ENCODE results near the gene SMAD5.

SMAD5 gene

DNA sequence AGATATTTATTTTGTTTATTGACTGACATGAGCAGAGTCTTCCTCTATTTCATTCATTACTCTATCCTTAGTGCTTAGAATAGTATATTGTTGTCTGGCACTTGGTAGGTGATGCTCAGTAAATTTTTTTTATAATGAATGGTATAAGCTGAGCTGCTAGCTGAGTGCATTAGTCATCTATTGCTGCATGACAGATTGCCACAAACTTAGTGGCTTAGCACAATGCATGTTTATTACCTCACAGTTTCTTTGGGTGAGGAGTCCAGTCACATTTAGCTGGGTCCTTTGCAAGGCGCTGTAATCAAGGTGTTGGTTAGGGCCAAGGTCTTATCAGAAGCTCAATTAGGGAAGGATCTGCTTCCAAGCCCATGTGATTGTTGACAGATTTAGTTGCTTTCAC is 23.1 kb downstream of the SMAD5 start:
- DNase-seq (ENCODE audit: low read depth) = no peak

DNA sequence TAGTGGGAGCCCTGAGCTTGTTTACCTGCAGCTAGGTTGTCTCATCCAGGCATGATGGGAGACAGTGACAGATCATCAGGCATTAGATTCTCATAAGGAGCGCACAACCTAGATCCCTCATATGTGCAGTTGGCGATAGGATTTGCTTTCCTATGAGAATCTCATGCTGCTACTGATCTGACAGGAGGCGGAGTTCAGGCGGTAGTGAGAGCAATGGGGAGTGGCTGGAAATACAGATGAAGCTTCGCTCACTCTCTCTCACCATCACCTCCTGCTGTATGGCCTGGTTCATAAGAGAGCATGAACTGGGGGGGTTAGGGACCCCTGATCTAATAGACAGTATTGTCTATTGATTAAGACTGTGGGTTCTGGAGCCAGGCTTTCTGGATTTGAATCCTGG is 24.9 kb downstream of the SMAD5 start:
- no peak for DNase-seq (ENCODE audit: low read depth)

DNA sequence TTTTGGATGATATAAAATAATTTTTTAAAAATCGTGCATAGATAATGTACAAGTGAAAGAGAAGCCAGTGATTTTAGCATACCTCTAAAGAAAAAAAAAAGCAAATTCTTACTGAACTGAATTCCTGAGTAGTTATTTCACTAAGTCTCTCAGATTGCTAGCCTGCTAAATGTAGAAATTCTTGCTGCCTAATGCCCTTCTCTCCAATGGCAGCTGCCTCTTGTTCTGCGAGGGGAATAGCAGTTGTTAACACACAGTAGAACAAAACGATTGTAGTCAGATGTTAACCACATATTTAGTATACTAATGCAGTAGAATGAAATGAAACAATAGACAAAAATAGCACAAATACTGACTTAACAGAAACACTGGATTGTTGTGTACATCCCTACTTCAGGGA is 26.8 kb downstream of the SMAD5 start:
- no peak for DNase-seq (ENCODE audit: low read depth)

DNA sequence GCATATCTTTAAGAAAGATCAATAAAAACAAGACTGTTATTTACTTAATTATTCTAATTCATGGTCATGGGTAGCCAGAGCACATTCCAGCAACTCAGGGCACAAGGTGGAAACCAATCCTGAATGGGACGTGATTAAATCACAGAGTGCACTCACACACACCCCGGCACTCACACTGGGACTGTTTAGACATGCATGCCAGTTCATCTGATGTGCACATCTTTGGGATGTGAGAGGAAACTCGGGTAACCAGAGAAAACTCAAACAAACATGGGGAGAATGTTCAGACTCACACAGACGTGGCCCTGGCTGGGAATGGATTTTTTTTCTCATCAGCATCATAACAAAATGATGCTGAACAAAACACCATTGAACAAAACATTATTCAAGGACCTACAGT is 29.4 kb downstream of the SMAD5 start:
- DNase-seq (ENCODE audit: low read depth) = no peak

DNA sequence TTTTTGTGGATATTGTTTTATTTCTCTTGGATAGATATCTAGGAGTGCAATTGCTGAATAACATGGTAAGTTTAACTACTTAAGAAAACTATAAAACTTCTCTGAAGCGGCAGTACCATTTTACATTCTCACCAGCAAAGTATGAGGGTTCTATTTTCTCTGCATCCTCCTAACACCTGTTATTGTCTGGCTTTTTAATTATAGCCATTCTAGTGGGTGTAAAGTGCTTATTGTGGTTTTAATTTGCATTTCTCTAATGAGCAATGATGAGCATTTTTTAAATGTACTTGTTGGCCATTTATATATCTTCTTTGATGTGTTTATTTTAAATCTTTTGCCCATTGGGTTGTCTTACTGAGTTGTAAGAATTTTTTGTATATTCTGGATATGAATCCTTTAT is 31.6 kb downstream of the SMAD5 start:
- no peak for DNase-seq (ENCODE audit: low read depth)

DNA sequence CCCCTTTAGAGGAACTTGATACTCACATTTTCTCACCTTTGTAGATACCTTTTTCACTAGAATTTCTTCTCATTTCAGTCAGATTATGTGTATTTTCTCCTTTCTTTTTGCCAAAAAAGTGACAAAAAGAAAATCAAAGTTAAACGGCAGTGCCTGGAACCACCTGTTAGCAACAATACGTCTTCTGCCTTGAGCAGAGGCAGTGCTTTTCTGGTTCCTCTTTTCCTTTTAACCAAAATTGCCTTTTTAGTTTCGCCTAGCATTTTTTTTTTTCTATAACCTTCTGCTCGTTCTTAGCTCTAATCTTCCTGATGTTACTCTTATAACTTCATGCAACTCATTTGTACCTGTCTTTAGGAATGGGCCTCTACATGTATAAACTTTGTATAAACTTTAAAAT is 34.3 kb downstream of the SMAD5 start:
- no peak for DNase-seq (ENCODE audit: low read depth)

DNA sequence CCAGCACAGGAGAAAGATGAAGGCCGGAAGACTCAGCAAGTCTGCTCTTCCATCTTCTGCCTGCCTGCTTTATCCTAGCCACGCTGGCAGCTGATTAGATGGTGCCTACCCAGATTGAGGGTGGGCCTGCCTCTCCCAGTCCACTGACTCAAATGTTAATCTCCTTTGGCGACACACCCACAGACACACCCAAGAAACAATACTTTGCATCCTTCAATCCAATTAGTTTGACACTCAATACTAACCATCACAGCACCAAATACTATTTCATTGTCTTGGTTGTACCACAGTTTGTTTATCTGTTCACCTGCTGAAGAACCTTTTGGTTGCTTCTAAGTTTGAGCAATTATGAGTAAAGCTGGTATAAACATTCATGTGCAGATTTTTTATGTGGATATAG is 36.6 kb downstream of the SMAD5 start:
- no peak for DNase-seq (ENCODE audit: low read depth)

DNA sequence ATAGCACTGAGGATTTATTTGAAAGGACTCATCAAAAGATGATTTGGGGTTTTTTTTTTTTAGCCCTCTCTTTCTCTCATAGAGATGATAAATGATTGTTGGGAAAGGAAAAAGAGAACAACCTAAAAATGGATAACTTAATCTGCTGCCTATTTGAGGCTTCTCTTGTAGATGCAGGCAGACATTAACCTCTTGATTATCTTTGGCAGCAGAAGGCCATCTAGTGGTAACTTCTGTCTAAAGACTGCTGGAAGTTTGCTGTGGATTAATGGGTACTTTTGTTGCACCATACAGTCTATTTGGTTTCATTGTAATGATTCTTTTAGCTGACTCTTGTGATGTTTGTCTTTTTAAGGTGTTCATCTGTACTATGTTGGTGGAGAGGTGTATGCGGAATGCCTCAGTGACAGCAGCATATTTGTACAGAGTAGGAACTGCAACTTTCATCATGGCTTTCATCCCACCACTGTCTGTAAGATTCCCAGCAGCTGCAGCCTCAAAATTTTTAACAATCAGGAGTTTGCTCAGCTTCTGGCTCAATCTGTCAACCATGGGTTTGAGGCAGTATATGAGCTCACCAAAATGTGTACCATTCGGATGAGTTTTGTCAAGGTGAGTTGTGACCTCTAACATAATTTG is 41.5 kb downstream of the SMAD5 start:
- peak; percentile 67 for DNase-seq (ENCODE audit: low read depth)

DNA sequence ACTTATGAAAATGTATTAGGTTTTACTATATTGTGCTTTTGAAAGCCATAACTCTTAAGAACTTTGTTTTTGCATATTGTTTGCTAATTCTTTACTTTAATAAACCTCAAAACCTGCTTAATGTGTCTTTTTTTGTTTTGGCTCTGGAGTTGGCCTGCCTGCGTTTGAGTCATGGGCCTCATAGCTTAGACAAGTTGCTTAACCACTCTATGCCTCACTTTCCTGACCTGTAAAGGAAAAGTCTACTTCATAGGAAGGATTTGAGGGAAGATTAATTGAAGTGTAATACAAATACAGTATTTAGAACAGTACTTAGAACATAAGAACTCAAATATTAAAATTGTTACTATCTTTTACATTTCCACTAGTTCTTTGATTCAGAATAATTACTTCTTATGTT is 50.0 kb downstream of the SMAD5 start:
- DNase-seq (ENCODE audit: low read depth) = no peak

DNA sequence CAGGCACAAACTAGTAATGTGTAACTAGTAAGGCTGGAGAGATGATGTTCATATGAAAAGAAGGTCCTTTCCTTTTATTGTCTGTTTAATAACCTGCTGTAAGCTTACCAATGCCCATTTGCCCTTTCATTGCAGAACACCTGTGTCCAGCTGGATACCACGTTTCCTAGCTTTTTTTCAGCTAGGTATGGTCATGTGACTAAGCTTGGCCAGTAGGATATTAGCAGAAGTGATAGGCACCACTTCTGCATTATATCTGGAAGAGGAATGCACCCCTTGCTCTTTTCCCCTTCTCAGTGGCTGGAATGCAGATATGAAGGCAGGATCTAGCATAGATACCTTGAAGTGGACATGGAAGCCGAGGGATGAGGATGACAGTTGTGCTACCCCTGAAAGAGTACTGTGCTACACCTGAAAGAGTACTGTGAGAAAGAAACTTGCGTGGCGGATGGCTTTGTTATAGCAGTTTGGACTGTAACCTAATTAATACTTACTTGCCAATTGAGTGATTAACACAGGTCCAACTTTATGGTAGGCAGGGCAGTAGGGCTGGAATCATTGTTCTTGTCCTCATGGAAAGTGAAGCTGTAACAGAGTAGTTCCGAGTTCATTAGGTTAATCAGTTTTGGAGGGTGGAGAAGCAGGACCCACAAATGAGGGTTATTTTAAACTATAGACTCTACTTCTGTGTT is 53.5 kb downstream of the SMAD5 start:
- no peak for DNase-seq (ENCODE audit: low read depth)

DNA sequence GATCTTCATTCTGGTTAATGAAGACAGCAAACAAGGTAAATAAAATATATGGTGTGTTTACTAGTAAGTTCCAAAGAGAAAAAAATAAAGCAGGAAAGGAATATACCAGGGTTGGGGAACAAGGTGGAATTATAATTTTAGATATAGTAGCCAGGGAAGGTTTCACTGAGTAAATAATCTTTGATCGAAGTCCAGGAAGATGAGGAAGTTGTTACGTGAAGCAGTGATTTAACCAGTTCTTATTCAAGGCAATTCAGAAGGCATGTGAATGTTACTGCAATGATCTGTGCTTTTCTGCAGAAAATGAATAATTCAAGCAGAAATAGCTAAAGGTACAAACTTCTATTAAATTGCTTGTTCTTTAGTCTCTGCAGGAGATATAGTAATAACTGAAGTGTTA is 54.2 kb downstream of the SMAD5 start:
- no peak for DNase-seq (ENCODE audit: low read depth)

DNA sequence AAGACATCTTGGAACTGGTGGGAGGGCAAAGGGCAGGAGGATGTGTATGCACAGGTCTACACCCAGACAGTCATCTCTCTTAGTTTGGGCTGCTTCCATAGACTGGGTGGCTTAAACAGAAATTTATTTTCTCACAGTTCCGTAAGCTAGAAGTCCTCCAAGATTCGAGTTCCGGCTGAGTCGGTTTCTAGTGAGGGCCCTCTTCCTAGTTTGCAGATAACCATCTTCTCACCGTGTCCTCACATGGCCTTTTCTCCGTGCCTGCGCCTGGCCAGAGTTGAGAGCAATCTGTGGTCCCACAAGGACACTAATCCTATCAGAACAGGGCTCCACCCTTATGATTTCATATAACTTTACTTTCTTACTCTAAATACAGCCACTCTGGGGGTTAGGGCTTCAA is 56.2 kb downstream of the SMAD5 start:
- DNase-seq (ENCODE audit: low read depth) = no peak

DNA sequence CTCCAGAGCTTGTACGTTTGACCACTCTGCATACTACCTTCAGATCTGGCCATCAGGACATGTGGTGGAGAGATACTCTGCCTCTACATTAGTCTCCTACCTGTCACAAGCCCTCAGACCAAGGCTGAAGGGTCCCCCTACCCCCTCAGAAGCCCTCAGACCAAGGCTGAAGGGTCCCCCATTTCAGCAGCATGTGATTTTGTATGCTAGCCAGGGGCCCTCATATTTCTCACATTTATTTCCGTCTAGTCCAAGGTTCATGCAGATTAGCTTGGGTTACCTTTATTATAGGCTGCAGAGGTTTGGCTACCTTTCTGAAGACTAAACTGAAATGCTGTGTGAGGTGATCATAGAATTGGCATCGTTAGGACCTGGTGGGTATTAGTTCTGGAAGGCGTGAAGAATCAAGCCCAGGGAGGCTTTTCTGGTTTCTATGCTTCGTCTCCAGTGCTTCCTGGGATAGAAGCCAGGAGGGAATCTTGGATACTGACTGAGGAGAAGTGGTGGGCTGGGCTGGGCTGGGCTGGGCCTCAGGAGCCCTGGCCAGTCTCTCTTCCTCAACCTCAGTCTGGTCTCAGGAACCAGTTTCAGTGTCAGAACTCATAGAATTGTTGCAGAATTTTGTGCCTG is 57.6 kb downstream of the SMAD5 start:
- DNase-seq (ENCODE audit: low read depth) = no peak

DNA sequence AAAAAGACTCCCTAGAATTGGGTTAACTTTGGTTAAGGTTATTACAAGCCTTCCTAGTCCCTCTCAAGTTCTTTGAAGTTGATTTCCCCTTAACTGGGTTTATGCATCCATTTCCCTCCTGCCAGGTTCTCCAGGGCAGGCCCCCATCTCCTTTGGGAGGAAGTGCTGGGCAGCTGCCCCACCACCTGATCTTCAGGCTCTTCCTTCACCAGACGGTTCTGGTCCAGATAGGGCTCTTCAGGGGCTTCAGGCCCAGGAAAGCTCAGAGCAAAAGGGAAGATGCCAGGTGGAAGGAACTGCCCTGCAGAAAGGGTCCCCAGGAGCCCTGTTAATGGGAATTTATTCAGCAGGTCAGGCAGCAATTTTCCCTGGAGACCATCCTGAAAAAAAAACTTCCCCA is 58.3 kb downstream of the SMAD5 start:
- no peak for DNase-seq (ENCODE audit: low read depth)

DNA sequence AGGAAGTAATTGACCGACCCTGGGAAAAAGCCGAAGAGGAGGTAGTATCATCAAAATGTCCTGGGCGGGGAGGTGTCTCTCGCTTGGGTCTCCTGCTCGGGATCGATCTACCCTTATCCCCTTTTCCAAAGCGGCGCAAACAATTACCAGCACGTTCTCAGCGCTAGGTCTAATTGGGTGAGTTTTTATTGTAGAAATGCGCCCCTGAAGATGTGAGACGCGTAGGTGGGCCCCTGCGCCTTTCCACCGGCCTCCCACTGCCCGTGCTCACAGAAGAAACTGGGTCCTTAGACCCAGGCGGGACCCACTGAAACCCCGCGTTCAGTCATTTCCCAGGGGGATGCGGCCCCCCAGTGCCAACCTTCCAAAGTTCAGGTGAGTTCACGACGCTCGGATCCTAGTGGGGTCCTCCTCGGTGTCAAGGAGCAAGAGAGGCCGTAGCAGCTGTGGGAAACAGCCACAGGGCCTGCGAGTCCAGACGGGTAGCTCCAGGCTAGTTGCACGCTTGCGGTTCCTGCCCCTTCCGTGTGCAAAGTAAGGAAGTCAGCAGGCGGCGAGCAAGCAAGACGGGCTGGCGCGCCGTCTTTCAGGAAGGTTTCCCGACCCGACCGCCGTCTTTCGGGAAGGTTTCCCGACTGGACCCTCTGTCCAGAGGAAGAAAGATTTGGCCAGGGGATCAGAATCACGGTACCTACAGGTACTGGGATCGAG is 58.8 kb downstream of the SMAD5 start:
- no peak for DNase-seq (ENCODE audit: low read depth)

DNA sequence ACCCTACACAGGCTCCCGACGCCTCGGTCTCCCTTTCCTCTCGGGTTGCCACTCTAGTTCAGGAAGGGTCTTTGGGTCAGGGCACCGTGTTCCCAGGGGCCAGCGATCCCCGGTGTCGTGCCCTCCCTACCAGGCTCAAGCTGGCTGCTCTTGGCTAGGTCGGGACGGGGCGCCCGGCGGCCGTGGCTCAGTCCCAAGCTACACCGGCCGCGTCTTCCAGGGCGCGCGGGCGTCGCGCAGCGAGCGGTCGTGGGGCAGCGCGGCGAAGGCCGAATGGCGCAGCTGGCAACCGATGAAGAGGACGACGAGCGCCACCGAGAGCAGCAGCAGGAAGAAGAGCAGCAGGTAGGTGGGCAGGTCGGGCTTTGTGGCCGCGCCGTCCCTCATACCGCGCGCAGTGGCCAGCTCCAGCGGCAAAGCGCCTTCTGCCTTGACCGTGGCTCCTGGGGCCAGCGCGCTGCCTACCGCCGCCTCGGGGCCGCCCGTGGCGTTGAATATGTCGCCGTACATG is 59.4 kb downstream of the SMAD5 start:
- no peak for DNase-seq (ENCODE audit: low read depth)

DNA sequence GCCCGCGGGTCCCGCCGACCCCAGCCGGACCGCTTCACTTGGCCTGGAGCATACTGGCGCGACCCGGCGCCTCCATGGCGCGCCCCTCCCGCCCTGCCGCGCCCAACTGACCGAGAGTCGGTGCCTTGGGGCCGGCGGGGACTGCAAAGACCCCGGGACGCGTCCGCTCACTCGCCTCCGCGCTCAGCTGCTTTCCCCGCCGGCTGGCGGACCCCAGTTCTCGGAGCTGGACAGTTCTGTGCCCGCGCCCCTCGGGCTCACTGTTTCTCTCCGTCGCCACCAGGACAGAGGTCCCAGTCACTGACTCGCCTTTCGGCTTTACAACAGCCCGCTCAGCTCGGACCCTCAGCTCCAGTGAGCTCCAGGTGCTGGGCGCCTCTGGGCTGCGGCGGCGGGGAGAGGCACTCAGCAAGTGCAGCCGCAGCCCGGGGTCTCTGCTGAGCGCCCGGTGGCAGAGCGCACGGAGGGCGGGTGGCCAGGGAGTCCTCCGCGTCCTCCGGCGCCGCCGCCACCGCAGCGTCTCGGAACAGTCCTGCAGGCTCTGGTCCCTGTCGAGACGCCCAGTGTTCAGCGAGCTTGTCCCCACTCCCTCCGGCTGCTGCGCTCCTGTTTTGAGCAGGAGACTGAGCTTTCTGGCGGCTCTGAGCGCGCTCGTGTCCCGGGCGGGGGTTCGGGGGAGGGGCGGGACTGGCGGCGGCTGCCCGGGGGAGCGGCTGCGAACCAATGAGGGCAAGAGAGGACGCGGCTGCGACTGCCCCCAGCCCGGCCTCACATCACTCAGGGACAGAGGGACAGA is 60.1 kb downstream of the SMAD5 start, which contains the start of gene SMIM32:
SMIM32 (minus strand) TSS at position 637 of the 796 bp plus-strand sequence. CDS start 638 bp downstream, outside the sequence.
- DNase-seq (ENCODE audit: low read depth) = no peak

DNA sequence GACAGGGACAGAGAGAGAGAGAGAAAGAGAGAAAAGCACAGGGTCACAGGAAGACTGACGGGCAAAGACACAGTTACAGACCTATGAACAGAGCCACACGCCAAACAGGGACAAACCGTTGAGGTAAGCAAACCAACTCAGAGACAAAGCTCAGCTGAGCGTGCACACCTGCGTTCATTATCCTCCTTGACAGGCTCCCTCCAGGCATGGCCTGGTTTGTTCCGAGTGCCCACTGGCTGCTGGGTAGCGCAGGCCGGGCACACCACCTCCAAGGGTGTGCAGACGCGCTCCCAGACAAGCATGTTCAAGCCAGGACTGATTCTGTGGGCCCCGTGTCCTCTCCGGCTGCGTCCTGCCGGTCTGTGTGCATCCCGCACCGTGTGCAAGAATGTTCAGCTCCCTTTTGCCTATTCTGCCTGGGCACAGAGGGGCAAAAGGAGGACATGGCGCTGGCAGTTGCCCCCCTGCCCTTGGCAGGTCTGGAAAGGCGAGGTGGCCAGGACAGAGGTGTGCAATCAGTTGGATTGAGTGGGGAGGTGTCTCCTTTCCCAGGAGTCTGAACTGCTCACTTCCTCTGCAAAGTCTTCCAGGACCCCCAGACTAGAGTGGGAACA is 60.8 kb downstream of the SMAD5 start:
- no peak for DNase-seq (ENCODE audit: low read depth)

DNA sequence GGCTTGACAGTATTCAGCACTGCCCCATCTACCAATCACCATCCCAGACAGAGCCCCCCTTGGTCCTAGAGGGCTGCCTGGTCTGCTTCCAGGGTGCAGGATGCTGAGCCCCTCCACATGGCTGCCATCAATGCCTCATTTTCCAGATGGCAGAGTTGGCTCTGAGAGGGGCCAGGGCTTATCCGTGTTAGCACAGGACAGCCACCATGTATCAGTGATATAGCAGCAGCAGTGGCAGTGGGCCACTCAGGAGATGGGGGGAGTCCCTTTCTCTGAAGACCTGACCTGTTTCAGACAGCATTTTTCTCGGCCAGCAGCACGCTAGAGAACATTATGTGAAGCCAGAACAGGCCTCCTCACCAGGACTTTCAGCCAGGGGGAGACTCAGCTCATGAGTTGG is 61.9 kb downstream of the SMAD5 start:
- no peak for DNase-seq (ENCODE audit: low read depth)

DNA sequence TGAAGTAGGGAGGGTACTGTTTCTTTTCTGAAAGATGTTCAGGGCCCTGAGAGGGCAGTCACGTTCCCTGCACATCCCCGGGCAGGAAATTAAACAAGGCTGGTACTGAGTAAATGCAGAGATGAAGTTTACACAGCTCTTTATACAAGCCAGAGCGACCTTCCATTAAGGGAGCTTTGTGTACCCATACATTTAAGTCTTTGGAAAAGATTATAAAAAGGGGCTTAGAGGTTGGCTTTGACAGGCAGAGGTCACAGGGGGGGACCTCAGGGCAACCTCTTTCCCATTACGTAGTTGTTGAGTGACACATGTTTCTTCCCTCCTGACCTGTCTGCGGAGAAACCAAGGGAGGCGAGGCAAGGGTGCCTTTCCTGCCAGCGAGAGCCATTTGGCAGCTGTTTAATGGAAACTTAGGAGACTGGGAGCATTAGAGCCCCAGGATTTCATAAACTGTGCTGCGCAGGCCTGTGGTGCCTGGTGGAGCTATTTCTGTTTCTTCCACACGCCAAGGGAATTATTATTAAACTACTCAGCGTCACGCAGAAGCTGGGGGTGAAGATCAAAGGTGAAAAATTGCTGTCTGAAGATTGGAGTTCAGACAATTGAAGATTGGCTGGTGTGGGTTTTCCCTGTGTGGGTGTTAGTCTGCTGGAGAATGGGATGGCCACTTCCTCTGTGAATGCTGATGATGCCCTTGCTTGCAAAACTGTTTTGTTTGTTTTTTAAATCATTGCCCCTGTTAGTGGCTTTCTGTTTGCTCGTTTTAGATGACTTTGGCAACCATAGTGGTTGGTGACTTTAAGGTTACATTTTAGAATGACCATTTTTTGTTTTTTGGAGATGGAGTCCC is 63.6 kb downstream of the SMAD5 start:
- no peak for DNase-seq (ENCODE audit: low read depth)
